PC-3 (cell line): ENCODE measurements around the gene PCP4.

Experiments used
- CTCF ChIP-seq: fragments of 300-600 bp; sonication (generic); conservative IDR thresholded peaks from 2 replicates; pipeline ENCODE4 v1.5.1; 2017; ENCODE audit warnings: antibody characterized with exemption, low read depth, mild to moderate bottlenecking, low read length
- EZH2phosphoT487 ChIP-seq: fragments of 300-600 bp; sonication (generic); IDR thresholded peaks from 2 replicates; pipeline ENCODE4 v1.6.1; 2018; ENCODE audit warnings: mild to moderate bottlenecking, antibody characterized with exemption, low read length, borderline replicate concordance

GRCh38 chr21:39842741-39843459, 24.3 kb upstream of the PCP4 start:
- no peak for TF ChIP-seq CTCF
- TF ChIP-seq EZH2phosphoT487: no peak
